Stomach (tissue), 9 donors: ENCODE data around the gene SUN3. TPM values are rescaled to one million over a fixed set of nuclear protein-coding genes. Genes with fewer than 3 reads are reported as not detected.

Experiments
- DNase-seq, 2 donors: peaks; one replicate each; pipeline versions ENCODE4 v3.0.0 to v3.0.0-alpha.2; 2013 to 2019
- H3K27ac ChIP-seq, 5 donors: fragments of 200-600 bp in 4 of 5; sonication (generic) in 4 of 5; one replicate each; pipeline ENCODE4 v1.5.1; 2013 to 2019; ENCODE audit warnings: mild to moderate bottlenecking in 1 of 5, moderate library complexity in 1 of 5
- H3K27me3 ChIP-seq, 3 donors: fragments of 200-600 bp; sonication (generic); one replicate each; pipeline ENCODE4 v1.5.1; 2017 to 2019; ENCODE audit warnings: mixed run types in 1 of 3
- H3K36me3 ChIP-seq, 4 donors: fragments of 200-600 bp; sonication (generic); 1 replicate in 3 of 4; 2 replicates in 1 of 4; pipeline ENCODE4 v1.5.1; 2016 to 2019
- H3K4me1 ChIP-seq, 4 donors: fragments of 200-600 bp; sonication (generic); one replicate each; pipeline ENCODE4 v1.5.1; 2016 to 2019
- H3K4me3 ChIP-seq, 4 donors: fragments of 200-600 bp; sonication (generic) in 3 of 4; one replicate each; pipeline ENCODE4 v1.5.1; 2016 to 2019; ENCODE audit warnings: mild to moderate bottlenecking in 1 of 4
- H3K9me3 ChIP-seq, 4 donors: fragments of 200-600 bp; sonication (generic); one replicate each; pipeline ENCODE4 v1.5.1; 2016 to 2019
- CTCF ChIP-seq, 7 experiments: fragments of 450-650 bp in 4 of 7; fragments of 200-600 bp in 3 of 7; sonication (generic) in 3 of 7; IDR thresholded peaks; one replicate each; pipeline ENCODE4 v1.5.1; 2016 to 2019; ENCODE audit warnings: antibody characterized with exemption in 7 of 7, control low read depth in 2 of 7, mild to moderate bottlenecking in 1 of 7
- EP300 ChIP-seq: sonication (generic); formaldehyde crosslinking; IDR thresholded peaks from one replicate; pipeline ENCODE4 v1.6.1; 2017; ENCODE audit warnings: antibody characterized with exemption
- POLR2A ChIP-seq, 4 donors: fragments of 450-650 bp; IDR thresholded peaks; one replicate each; pipeline ENCODE4 v1.6.1; 2016; ENCODE audit warnings: antibody characterized with exemption in 4 of 4, control low read depth in 2 of 4, mild to moderate bottlenecking in 1 of 4, moderate library complexity in 1 of 4
- POLR2AphosphoS5 ChIP-seq, 3 donors: sonication (generic); formaldehyde crosslinking; IDR thresholded peaks; one replicate each; pipeline ENCODE4 v1.6.1; 2016; ENCODE audit warnings: antibody characterized with exemption in 3 of 3
- WGBS, 5 donors: extraction: QIAGEN DNeasy Blood & Tissue Kit in 3 of 5; methylation state at CpG; one replicate each; pipeline versions ENCODE4 v1.1.5 to v1.1.7; 2013 to 2018; 5-methylcytosine and 5-hydroxymethylcytosine counted together
- intact Hi-C: fragments of 100-400 bp; cut with DNase I; formaldehyde crosslinking; loops from one replicate; pipeline ENCODE4 v1.15.1; 2023; ENCODE audit warnings: low total_unique reads
- polyA plus RNA-seq, 3 donors: library from polyadenylated mRNA; stranded (reverse); fragments of 200-250 nt; gene quantifications; one replicate each; pipeline ENCODE4 v1.2.3, GENCODE V29; 2013
- total RNA-seq, 5 donors: library from RNA; depleted of rRNA; stranded (reverse); fragments of >200 nt; gene quantifications; one replicate each; pipeline versions ENCODE4 v1.1.0 to v1.2.3, GENCODE V29; 2014 to 2016
- donor health status: healthy with polysubstance abuse.
- donor health status: Bipolar disorder and iron deficiency.
- donor health status: healthy.

The SUN3 gene
- total and polyA plus RNA-seq, 8 donors, result not detected

DNA sequence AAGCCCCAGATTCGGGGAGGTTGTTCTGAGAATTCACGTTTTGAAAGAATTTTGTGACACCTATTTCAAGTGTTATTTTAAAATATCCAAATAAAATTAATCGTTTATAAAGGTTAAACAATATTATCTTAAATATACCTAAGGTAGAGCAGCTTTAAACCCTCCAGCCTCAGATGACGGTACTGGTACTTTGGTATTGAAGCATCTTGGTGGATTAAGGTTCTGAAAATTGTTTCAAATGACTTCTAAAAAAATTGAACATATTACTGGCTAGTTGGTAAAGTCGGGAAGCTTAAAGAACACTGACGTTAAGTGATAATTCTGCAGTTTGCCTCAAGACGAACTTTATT lies 49.1 kb downstream of the SUN3 start:
- no peaks in the 10 kb centered on the region for H3K27me3 ChIP-seq
- no peaks in the 10 kb centered on the region for H3K9me3 ChIP-seq
- peak overlapping the region; percentile 64 to 84 (median 72) for H3K4me3 ChIP-seq
- TF ChIP-seq POLR2A (IDR thresholded peaks at IDR 0.05), result no peak
- no peak for TF ChIP-seq EP300
- TF ChIP-seq CTCF (IDR thresholded peaks at IDR 0.05), result no peak
- TF ChIP-seq POLR2AphosphoS5 (IDR thresholded peaks at IDR 0.05), result no peak
- peaks cover 9 to 20% (median 15%) of the 10 kb centered on the region in 4 donors for H3K4me1 ChIP-seq
- intact Hi-C loops, result no loop called here
- DNase-seq, result no peak
- peak overlapping the region; percentile 86 to 96 (median 91) for H3K27ac ChIP-seq
- peaks cover 33 to 36% (median 34%) of the 10 kb centered on the region in 4 donors for H3K36me3 ChIP-seq
- 22 to 28% (median 24%) methylated on average over 7 of the region's 7 CpGs for WGBS, 5 donors

DNA sequence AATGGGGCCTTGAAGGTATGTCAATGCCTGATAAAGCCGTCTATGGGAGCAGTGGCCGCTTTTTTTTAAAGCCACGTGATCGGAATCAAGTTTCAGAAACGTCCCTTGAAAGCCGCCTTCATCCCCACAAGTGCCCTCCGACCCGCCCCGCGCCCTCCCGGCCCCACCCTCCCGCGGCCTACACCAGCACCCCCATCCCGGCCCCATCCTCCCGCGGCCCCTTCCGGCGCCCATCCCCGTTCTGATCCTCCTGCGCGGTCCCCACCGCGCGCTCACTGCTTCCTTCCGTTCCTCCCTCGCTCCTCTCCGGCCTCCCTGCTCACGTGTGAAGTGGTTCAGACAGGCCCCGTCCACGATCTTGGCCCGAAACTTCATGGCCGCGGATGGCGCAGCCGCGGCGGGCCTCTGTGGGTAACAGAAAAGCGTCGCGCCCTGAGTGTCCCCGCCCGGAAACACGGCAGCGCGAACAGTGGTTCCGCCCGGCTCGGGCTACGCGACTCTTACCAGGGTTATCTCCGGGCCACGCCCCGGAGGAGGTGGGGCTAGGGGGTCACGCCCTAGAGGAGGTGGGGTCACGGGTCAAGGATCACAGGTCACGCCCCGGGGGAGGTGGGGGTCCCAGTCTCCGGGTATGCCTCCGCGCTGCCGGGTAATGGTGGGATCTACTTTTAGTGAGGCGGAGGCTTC lies 49.6 kb downstream of the SUN3 start, which contains the start of gene HUS1:
TSS of gene HUS1 (minus strand) at position 471 of the 687 bp plus-strand sequence. CDS start at position 375, 96 bp downstream.
- H3K27me3 ChIP-seq, result no peaks in the 10 kb centered on the region
- peak; percentile 93 to 96 for DNase-seq
- H3K36me3 ChIP-seq, result peaks cover 38 to 41% (median 40%) of the 10 kb centered on the region in 4 donors
- WGBS, 5 donors, result 1 to 2% (median 1%) methylated on average over 24 to 62 of the region's 62 CpGs
- H3K9me3 ChIP-seq, result no peaks in the 10 kb centered on the region
- peak within 1 kb of the TSS; percentile 64 to 84 (median 72) for H3K4me3 ChIP-seq
- H3K27ac ChIP-seq, result peak within 1 kb of the TSS; percentile 86 to 96 (median 91)
- intact Hi-C loops, result no loop called here
- peaks cover 9 to 20% (median 15%) of the 10 kb centered on the region in 4 donors for H3K4me1 ChIP-seq
- TF ChIP-seq POLR2AphosphoS5 (IDR thresholded peaks at IDR 0.05), result peak; percentile 44 to 94 (median 88)
- TF ChIP-seq POLR2A (IDR thresholded peaks at IDR 0.05), result peak in 1 of 4 donors; percentile 49
- TF ChIP-seq CTCF (IDR thresholded peaks at IDR 0.05), result no peak
- TF ChIP-seq EP300, result no peak

GRCh38 chr7:47978790-47979144 lies 50.1 kb downstream of the SUN3 start:
- Histone ChIP-seq H3K4me3 (peak overlapping the region; percentile 64 to 84 (median 72)), H3K9me3 (no peaks in the 10 kb centered on the region), H3K27me3 (no peaks in the 10 kb centered on the region), H3K36me3 (peaks cover 43 to 47% (median 45%) of the 10 kb centered on the region in 4 donors), H3K27ac (peak overlapping the region; percentile 86 to 96 (median 91)), H3K4me1 (peaks cover 9 to 20% (median 15%) of the 10 kb centered on the region in 4 donors)
- intact Hi-C loops, result no loop called here
- TF ChIP-seq POLR2A (IDR thresholded peaks at IDR 0.05) (no peak), CTCF (IDR thresholded peaks at IDR 0.05) (no peak)
- DNase-seq, result no peak
- 3 to 5% (median 5%) methylated on average over 4 of the region's 4 CpGs for WGBS, 5 donors

- Histone ChIP-seq H3K27ac (no peak overlapping the region), H3K4me3 (no peak overlapping the region), H3K4me1 (peaks cover 7 to 30% (median 13%) of the 10 kb centered on the region in 4 donors), H3K27me3 (no peaks in the 10 kb centered on the region), H3K9me3 (no peaks in the 10 kb centered on the region), H3K36me3 (peaks cover 54 to 86% (median 78%) of the 10 kb centered on the region in 4 donors)
- WGBS, 5 donors, result 73 to 81% (median 77%) methylated on average over 1 of the region's 1 CpG
- intact Hi-C loops, result no loop called here
- TF ChIP-seq CTCF (IDR thresholded peaks at IDR 0.05), result no peak
- TF ChIP-seq POLR2A (IDR thresholded peaks at IDR 0.05), result no peak
- no peak for TF ChIP-seq EP300
- TF ChIP-seq POLR2AphosphoS5 (IDR thresholded peaks at IDR 0.05), result no peak
- no peak for DNase-seq
These were observed 55.2 kb downstream of the SUN3 start for GRCh38 chr7:47973739-47974138.
